Rectal smooth muscle tissue (tissue), 1 donor: ENCODE results near the gene SLC35A5.

ENCODE experiments used
- H3K27ac ChIP-seq: one replicate; pipeline ENCODE4 v1.7.0; 2013; ENCODE audit warnings: low read depth, low read length, inconsistent platforms
- H3K27me3 ChIP-seq: one replicate; pipeline ENCODE4 v1.7.0; 2013; ENCODE audit warnings: low read length; ENCODE audit not compliant: control insufficient read depth, insufficient read depth
- H3K36me3 ChIP-seq: one replicate; pipeline ENCODE4 v1.7.0; 2013; ENCODE audit warnings: low read length; ENCODE audit not compliant: control insufficient read depth, insufficient read depth
- H3K4me1 ChIP-seq: one replicate; pipeline ENCODE4 v1.7.0; 2013; ENCODE audit warnings: low read length; ENCODE audit not compliant: control insufficient read depth, insufficient read depth
- H3K4me3 ChIP-seq: one replicate; pipeline ENCODE4 v1.7.0; 2013; ENCODE audit warnings: low read length
- H3K9ac ChIP-seq: one replicate; pipeline ENCODE4 v1.7.0; 2013; ENCODE audit warnings: low read length

Gene SLC35A5

DNA sequence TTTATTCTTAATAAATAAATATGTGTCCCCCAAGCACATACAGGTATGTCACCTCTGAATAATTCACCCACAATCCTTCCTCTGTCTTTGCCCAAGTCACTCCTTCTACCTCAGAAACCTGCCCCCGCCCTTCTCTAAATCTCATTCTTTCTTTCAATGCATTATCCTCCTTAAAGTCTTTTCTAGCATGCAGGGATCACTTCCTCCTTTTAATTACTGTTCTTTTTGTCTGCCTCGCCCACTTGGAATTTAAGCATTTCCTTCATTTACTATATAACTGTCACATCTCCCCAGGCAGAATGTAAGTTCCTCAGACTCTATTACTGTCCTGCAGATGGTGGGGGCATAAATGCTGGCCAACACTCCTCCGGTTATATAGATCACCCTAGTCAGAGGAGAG is 71.3 kb downstream of the SLC35A5 start:
- H3K36me3 ChIP-seq = no peaks in the 10 kb centered on the region
- peak overlapping the region; percentile 16 for H3K4me3 ChIP-seq
- H3K9ac ChIP-seq = no peak overlapping the region
- peak overlapping the region; percentile 79 for H3K27ac ChIP-seq
- no peaks in the 10 kb centered on the region for H3K27me3 ChIP-seq
- peaks cover 67% of the 10 kb centered on the region for H3K4me1 ChIP-seq

DNA sequence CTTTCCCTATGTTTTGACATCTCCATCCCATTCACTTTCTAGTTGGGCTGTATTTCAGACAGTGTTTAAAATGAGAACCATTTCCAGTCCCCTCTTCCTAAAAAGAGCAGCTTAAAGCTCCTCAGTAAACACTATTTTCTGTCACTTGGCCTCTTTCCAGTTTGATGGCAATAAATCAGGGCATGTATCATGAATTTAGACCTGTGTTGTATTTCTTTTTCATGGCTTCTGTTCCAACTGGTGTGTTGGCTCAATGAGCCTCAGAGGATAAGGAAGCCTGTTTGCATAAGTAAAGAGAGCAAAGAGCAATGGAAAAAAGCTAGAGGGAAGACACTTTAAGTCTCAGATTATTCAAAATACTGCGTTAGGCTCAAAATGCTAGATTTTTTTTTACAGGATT is 71.9 kb downstream of the SLC35A5 start:
- H3K4me1 ChIP-seq = peaks cover 65% of the 10 kb centered on the region
- no peak overlapping the region for H3K9ac ChIP-seq
- no peak overlapping the region for H3K4me3 ChIP-seq

DNA sequence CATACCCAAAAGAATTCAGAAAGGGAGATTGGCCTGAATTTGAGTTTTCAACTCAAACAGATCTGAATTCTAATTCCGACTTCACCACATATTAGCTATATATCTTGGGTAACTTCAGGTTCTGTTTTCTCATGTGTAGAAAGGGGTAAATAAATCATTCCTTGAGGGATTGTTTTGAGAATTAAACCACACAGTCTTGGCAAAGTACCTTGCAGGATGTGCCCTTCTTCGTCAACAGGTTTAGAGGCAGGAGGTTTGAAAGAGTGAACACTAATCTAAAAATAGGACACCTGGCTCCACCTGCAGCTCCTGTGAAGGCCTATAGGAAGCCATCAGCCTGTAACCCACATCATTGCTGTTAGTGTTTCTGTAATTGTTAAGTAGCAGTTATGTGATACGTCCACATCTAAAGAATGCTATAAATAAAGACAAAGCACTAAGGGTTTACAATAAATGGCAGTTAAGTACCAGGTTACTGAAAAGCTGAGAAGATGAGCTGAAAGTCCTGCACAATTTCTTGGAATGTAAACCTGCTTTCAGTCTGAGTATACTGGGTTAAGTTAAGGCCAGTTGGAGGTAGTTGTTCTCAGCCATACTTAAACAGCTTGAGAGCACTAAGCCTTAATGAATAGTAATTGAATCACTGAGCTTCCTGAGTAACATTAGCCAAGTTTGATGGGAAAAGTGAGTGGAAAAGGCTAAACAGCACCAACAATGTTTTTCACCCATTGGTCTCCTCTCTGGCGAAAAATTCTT is 73.1 kb downstream of the SLC35A5 start:
- Histone ChIP-seq H3K9ac (no peak overlapping the region), H3K36me3 (no peaks in the 10 kb centered on the region), H3K27me3 (no peaks in the 10 kb centered on the region), H3K4me1 (peaks cover 60% of the 10 kb centered on the region), H3K27ac (peak overlapping the region; percentile 79), H3K4me3 (peak overlapping the region; percentile 37)

More for the DNA sequence above, 71.9 kb downstream of the SLC35A5 start:
- no peaks in the 10 kb centered on the region for H3K36me3 ChIP-seq
- no peaks in the 10 kb centered on the region for H3K27me3 ChIP-seq
- peak overlapping the region; percentile 79 for H3K27ac ChIP-seq
